IPS-20b (cell line): ENCODE data around the gene LLGL2.

ENCODE experiments used
- H3K27ac ChIP-seq: one replicate; pipeline ENCODE4 v1.5.1; 2013; ENCODE audit warnings: low read length
- H3K27me3 ChIP-seq: 2 replicates; pipeline ENCODE4 v1.6.1; 2013; ENCODE audit warnings: mild to moderate bottlenecking, low read length, inconsistent platforms; ENCODE audit not compliant: insufficient read depth
- H3K36me3 ChIP-seq: 2 replicates; pipeline ENCODE4 v1.6.1; 2013; ENCODE audit warnings: low read depth, mild to moderate bottlenecking, inconsistent platforms, low read length, moderate library complexity; ENCODE audit not compliant: insufficient read depth
- H3K4me1 ChIP-seq: 2 replicates; pipeline ENCODE4 v1.6.1; 2013; ENCODE audit warnings: mild to moderate bottlenecking, control low read depth, inconsistent platforms, low read length, moderate library complexity; ENCODE audit not compliant: insufficient read depth
- H3K4me3 ChIP-seq: 2 replicates; pipeline ENCODE4 v1.5.1; 2013; ENCODE audit warnings: mild to moderate bottlenecking, low read length, inconsistent platforms
- H3K9ac ChIP-seq: 2 replicates; pipeline ENCODE4 v1.6.1; 2013; ENCODE audit warnings: low read depth, mild to moderate bottlenecking, inconsistent platforms, low read length, moderate library complexity
- H3K9me3 ChIP-seq: 2 replicates; pipeline ENCODE4 v1.6.1; 2013; ENCODE audit warnings: mild to moderate bottlenecking, low read depth, low read length, inconsistent platforms; ENCODE audit not compliant: insufficient read depth

The LLGL2 gene

DNA sequence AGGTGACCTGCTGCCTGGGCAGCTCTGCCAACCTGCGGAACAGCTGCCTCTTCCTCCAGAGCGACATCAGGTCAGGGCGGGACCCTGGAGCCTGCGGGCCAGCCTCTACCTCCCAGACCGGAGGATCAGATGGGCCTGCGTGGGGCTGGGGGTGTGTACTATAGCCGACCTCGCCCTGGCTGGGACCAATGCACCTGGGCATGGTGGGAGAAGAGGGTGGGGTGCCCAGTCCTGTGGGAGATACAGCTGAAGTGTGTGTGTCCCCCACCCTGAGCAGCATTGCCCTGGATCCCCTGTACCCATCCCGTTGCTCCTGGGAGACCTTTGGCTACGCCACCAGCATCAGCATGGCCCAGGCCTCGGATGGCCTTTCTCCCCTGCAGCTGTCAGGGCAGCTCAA lies 29.5 kb upstream of the LLGL2 start:
- Histone ChIP-seq H3K36me3 (peaks cover 51% of the 10 kb centered on the region), H3K27ac (no peak overlapping the region), H3K4me1 (no peaks in the 10 kb centered on the region), H3K9me3 (no peaks in the 10 kb centered on the region), H3K4me3 (no peak overlapping the region), H3K9ac (no peak overlapping the region), H3K27me3 (no peaks in the 10 kb centered on the region)

- H3K9me3 ChIP-seq = no peaks in the 10 kb centered on the region
- peaks cover 46% of the 10 kb centered on the region for H3K36me3 ChIP-seq
- H3K9ac ChIP-seq = no peak overlapping the region
- no peaks in the 10 kb centered on the region for H3K4me1 ChIP-seq
- no peak overlapping the region for H3K4me3 ChIP-seq
- no peaks in the 10 kb centered on the region for H3K27me3 ChIP-seq
- no peak overlapping the region for H3K27ac ChIP-seq
These were observed 27.3 kb upstream of the LLGL2 start for GRCh38 chr17:75498039-75498725.

DNA sequence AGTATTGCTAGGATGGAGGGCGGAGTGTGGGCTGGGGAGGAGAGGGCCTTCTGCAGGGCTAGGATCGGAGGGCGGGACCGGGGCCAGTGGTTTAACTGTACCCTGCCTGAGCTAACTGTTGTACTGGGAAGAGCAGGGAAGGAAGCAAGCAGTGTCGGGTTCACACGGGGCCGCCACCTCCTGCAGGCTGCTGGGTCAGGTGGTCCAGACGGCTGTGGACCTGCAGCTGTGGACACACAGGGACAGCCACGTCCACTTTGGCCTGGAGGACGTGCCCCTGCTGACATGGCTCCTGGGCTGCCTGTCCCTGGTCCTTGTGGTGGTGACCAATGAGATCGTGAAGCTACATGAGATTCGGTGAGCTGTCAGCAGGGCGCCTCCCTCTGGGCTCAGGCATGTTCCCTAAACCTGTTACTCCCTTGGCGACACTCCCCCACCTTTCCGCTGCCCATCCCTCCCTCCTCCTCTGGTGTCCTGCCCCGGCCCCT lies 26.7 kb upstream of the LLGL2 start:
- Histone ChIP-seq H3K4me3 (no peak overlapping the region), H3K4me1 (no peaks in the 10 kb centered on the region), H3K27me3 (no peaks in the 10 kb centered on the region), H3K9ac (no peak overlapping the region), H3K9me3 (no peaks in the 10 kb centered on the region), H3K36me3 (peaks cover 40% of the 10 kb centered on the region), H3K27ac (no peak overlapping the region)

GRCh38 chr17:75499313-75500022 lies 26.0 kb upstream of the LLGL2 start:
- Histone ChIP-seq H3K9me3 (no peaks in the 10 kb centered on the region), H3K27ac (no peak overlapping the region), H3K27me3 (no peaks in the 10 kb centered on the region), H3K9ac (no peak overlapping the region), H3K4me1 (no peaks in the 10 kb centered on the region), H3K36me3 (peaks cover 34% of the 10 kb centered on the region), H3K4me3 (no peak overlapping the region)

GRCh38 chr17:75500419-75501216 lies 24.9 kb upstream of the LLGL2 start:
- H3K36me3 ChIP-seq = peaks cover 44% of the 10 kb centered on the region
- H3K27me3 ChIP-seq = no peaks in the 10 kb centered on the region
- no peak overlapping the region for H3K27ac ChIP-seq
- no peak overlapping the region for H3K9ac ChIP-seq
- H3K4me3 ChIP-seq = no peak overlapping the region
- no peaks in the 10 kb centered on the region for H3K9me3 ChIP-seq
- no peaks in the 10 kb centered on the region for H3K4me1 ChIP-seq

GRCh38 chr17:75501378-75502071 lies 24.0 kb upstream of the LLGL2 start:
- H3K4me1 ChIP-seq = no peaks in the 10 kb centered on the region
- no peak overlapping the region for H3K27ac ChIP-seq
- peaks cover 48% of the 10 kb centered on the region for H3K36me3 ChIP-seq
- no peaks in the 10 kb centered on the region for H3K9me3 ChIP-seq
- no peak overlapping the region for H3K4me3 ChIP-seq
- H3K9ac ChIP-seq = no peak overlapping the region
- H3K27me3 ChIP-seq = no peaks in the 10 kb centered on the region

- Histone ChIP-seq H3K9me3 (no peaks in the 10 kb centered on the region), H3K9ac (no peak overlapping the region), H3K4me3 (no peak overlapping the region), H3K27me3 (no peaks in the 10 kb centered on the region), H3K4me1 (no peaks in the 10 kb centered on the region), H3K27ac (no peak overlapping the region), H3K36me3 (peaks cover 48% of the 10 kb centered on the region)
These were observed 23.3 kb upstream of the LLGL2 start for GRCh38 chr17:75502072-75502720.

DNA sequence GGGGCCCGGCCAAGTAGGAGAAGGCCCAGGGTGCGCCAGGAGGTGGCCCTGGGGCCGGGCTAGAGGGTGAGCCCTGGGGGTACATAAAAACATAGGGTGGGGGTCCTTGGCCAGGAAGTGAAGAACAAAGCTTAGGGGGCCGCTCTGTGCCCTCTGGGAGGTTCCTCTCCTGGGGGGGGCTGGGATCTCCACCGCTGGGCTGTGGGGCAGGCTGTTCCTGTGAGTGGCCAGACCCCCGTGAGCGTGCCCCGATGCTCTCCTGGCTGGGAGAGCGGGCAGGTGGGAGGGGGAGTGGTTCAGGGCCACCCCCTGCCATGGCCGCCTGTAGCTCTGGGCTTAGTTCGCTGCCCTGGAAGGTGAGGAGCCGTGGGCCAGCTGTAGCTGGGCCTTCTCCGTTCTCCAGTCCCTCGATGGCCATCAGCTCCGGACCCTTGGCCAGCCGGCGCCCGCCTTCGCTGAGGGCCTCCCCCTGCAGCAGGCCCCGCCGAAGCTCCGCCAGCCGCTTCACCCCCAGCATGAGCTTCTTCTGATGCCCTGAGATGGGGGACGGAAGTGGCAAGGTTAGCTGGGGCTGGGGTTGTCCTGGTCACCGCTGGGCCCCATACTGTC lies 22.7 kb upstream of the LLGL2 start:
- Histone ChIP-seq H3K36me3 (peaks cover 49% of the 10 kb centered on the region), H3K27me3 (no peaks in the 10 kb centered on the region), H3K4me3 (no peak overlapping the region), H3K9ac (no peak overlapping the region), H3K27ac (no peak overlapping the region), H3K9me3 (no peaks in the 10 kb centered on the region), H3K4me1 (no peaks in the 10 kb centered on the region)

GRCh38 chr17:75503337-75503950 lies 22.1 kb upstream of the LLGL2 start:
- no peak overlapping the region for H3K4me3 ChIP-seq
- H3K9ac ChIP-seq = no peak overlapping the region
- H3K27ac ChIP-seq = no peak overlapping the region
- H3K36me3 ChIP-seq = peaks cover 45% of the 10 kb centered on the region
- H3K27me3 ChIP-seq = no peaks in the 10 kb centered on the region
- H3K4me1 ChIP-seq = no peaks in the 10 kb centered on the region
- H3K9me3 ChIP-seq = no peaks in the 10 kb centered on the region

GRCh38 chr17:75503976-75504346 lies 21.5 kb upstream of the LLGL2 start:
- Histone ChIP-seq H3K4me1 (no peaks in the 10 kb centered on the region; the same call in 1 of the 2 replicates), H3K9ac (no peak overlapping the region), H3K27ac (no peak overlapping the region), H3K9me3 (no peaks in the 10 kb centered on the region), H3K27me3 (no peaks in the 10 kb centered on the region), H3K36me3 (peaks cover 46% of the 10 kb centered on the region), H3K4me3 (no peak overlapping the region)
